TTC549 (cell line): ENCODE data around the gene PSD2.

Source experiments
- FAIRE-seq: peaks from 2 replicates; lab custom pipeline; 2012; peaks lifted over from hg19 to GRCh38; lab: Jason Lieb, UNC

PSD2 gene

DNA sequence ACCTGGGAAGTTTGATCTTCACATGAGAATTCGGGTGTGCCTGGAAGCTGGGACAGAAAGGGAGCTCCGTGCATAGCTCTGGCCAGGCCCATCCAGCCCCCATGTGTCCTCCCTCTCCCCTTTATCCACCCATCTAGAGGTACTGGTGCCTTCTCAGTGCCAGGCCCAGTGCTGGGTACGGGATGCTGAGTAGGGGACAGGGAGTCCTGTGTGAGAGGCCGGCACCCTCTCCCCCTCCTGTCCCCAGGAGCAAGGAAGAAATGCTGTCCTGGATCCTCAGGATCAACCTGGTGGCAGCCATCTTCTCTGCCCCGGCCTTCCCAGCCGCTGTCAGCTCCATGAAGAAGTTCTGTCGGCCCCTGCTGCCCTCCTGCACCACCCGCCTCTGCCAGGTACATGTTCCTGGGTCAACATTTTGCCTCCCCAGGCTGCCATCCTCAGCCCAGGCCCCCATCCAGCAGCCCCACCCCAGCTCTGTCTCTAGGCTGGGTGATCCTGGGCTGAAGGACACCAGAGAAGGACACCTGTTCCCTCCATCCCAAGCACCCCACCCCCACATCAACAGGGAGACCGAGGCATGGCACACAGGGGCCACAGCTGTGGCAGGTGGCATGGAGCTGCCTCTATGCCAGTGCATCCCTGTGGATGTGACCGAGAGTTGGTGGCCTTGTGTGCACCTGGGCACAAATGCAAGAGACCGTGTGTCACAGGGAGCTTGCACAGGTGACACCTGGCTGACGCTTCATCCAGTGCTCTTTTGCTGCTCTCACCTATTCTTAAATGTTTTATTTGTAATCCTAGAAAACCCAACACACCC lies 43.0 kb downstream of the PSD2 start:
- no peak for FAIRE-seq

DNA sequence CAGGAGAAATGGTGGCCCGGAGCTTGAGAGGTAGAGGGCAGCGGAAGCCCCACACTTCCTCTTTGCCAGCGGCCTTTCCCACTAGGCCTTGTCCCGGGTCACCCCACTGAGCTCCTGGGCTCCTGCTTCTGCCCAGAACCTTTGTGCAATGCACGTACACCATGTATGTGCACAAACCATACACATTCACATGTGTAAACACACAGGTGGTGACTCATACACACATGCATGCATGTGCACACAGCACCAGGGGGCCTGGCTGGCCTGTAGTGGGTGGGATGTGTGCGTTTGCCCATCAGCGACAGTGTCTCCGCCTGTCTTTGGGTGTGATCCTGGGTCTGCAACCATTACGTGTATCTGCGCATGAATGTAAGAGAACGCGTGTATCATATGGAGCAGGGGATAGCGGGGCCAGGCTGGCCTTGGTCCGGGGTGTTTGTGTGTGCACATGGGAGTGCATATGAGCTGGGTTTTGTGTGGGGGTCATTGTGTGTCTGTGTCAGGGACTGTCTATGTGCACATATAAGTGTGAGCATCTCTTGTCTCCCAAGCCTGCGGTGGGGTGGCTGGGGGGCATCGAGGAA lies 43.7 kb downstream of the PSD2 start:
- no peak for FAIRE-seq

DNA sequence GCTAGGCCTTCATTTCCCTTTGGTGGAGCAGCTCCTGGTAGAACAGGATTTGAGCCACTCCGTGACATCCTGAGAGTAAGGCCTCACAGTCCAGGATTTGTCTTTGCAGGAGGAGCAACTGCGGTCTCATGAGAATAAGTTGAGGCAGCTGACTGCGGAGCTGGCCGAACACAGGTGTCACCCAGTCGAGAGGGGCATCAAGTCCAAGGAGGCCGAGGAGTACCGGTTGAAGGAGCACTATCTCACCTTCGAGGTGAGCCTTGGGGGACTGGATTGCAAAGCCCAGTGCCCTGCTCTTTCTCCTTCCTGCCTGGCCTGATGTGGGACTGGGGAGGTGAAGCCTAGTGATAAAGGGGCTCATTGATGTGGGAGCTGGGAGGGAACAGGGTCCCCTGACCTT lies 44.3 kb downstream of the PSD2 start:
- FAIRE-seq, result no peak

DNA sequence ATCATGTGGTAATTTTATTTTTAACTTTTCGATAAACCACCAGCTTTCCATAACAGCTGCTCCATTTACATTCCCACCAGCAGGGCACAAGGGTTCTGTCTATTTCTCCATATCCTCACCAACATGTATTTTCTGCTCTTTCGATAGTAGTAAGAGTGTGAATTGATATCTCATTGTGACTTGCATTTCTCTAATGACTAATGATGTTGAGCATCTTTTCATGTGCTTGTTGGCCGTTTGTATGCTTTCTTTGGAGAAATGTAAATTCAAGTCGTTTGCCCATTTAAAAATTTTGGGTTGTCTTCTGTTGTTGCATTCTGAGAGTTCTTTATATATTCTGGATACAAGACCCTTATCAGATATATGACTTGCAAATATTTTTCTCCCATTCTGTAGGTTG lies 45.9 kb downstream of the PSD2 start:
- no peak for FAIRE-seq

DNA sequence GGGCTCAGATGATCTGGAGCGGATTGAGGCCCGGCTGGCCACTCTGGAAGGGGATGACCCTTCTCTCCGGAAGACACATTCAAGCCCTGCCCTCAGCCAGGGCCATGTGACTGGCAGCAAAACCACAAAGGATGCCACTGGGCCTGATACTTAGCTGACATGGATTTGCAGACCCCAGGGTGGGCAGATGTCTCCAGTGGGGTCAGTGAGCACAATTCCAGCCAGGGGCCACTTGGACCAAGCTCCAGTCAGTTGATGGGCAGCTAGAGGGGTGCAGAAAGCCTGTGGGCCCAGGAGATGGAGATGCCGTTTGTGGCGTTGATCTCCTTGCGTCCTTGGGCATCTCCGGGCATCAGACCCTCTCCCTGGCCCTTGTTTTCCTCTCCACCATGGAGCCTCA lies 46.7 kb downstream of the PSD2 start:
- no peak for FAIRE-seq

DNA sequence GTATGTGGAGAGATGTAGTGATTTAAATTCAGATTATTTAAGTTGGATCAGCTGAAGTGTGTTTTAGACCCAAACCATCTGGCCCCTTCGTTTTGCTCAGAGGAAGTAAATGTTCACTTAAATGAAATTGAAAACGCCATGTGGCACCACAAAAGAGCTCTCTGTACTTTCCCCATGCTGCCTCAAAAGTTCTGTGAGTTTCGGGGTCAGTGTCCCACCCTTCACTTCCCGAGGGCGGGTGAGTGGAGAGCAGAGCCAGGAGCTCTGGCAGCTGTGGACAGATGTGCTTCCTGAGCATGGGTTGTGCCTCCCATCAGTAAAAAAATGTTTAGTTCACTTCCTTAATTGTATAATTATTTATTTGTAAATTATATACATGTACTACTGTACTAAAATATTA lies 48.4 kb downstream of the PSD2 start:
- FAIRE-seq, result no peak

DNA sequence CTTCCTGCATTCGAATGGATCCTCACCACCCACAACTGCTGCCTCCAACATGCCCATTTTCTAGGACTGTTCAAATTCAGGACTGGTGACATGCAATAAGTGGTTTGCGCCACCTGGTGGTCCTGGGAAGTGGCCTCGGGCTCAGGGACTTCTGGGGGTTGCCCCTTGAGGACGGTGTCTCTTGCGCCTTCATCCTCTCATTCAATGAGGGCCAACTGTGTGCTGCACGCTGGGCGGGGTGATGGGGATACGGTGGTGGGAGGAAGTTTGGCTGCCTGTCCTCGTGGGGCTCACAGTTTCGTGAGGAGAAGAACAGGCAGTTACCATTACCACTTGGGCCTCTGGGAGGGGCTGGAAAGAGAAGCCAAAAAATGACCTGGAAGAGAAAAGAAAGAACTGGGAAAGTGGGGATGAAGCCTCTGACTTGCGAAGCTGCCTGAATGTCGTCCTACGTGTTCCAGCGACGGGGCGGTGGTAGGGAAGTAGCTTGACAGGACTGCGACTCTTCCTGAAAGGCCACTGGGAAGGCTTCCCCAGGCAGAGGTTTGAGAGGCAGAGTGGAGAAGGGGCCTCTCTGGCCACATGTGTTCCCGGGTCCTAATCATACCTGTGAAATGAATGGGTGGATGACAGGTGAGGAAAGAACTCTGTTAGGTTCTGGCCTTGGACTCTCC lies 49.0 kb downstream of the PSD2 start:
- FAIRE-seq, result no peak

DNA sequence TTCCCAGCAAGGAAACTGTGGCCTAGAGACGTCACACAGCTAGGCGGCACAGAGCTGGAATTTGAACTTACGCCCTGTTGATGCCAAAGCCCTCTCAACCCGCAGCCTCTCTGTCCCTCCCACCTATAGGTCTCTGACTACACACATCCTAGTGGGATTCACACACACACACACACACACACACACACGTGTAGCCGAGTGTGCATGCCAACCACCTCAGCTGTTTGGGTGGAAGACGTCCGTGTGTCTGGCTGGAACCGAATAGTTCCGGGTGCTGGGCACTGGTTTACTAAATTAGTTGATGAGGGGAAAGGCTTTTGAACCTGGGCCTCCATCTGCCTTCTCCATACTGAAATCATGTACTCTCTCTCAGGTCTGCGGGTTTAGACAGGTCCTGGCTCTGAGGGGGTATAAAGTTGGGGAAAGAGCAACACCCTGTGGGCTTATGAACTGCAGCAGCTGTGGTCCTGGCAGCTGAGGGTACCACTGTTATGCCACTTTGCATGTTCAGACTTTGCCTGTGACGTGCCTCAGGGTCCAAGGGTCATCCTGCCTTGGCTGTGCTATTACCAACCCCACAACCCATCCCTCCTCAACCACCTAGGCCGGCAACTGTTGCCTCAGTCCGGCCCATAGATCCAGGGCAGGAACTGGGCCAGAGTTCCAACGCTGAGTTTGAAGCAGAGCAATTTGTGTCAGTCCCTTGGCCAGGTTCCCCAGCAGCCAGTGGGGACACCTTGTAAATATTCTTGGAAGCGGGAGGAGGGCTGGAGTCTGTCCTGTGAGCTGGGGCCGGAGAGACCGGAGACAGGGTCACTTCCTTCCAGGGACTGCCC lies 50.5 kb downstream of the PSD2 start:
- FAIRE-seq, result no peak

DNA sequence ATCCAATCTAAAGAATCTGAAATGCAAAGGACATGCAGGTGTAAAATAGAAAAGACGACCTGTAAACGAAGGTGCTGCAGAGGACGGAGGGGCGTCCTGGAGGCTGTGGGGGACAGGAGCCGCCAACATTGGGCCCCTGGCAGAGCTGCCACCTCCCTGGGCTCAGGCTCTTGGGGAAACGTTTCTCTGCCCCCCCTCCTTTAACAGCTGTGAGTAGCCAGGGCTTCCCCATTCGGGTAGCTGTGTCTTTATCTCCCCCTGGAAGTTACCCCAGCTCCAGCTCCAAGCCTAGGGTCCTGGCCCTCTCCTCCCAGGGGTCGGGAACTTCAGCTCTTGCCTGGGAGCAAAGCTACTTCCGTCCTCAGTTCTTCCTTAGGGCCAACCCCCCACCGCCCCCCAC lies 51.5 kb downstream of the PSD2 start:
- FAIRE-seq, result no peak

DNA sequence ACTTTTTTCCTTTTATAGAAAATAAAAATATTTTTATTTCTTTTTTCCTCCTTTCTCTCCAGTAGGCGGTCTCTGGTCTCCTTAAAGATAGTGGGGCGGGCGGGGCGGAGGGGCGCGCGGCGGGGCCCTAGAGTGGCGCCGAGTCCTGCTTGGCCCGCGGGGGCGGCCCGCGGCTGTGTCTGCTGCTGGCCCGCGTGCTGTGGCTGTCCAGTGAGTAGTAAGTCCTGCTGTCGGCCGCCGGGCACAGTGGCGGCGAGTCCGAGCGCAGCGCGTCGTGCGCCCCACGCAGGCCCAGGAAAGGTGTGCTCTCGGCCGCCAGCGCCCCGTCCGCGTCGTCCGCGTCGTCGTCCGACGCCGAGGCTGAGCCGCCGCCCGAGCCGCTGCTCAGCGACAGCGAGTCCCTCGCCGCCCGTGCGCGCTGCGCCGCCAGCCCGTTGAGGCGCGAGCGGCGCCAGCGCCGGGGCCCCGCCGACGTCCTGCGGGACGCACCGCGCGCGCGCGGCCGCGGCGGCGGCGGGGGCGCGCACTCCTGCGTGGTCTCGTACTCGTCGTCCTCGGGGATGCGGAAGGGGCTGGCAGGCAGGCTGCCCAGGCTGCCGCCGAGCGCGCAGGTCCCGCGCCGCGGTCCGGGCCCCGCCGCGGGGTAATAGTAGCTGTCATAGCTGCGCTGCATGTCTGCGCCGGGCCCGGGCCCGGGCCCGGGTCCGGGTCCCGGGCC lies 52.3 kb downstream of the PSD2 start:
- no peak for FAIRE-seq

DNA sequence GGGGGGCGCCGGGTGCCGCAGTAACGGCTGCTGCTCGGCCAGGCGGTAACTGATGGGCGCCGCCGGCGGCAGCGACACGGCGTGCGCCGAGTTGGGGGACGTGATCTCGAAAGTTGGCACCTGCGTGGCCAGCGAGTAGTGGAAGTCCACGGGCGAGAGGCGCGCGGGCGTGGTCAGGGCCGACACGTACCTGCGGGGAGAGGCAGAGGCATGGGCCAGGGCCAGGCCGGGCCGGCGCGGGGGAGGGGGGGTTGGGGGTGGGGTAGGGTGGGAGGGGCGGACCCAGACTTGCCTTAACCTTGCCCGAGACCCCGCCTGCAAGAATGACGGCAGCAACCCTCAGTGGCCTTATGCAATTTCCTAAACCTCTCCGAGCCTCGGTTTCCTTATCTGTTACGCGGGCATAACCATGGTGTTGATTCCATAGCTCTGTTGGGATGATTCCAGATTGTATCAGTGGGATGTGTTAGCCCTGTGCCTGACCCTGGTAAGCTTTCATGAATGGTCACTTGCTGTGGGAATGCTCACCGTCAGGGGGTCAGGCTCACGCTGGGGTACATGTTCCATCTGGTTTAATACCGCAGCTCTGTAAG lies 53.0 kb downstream of the PSD2 start:
- FAIRE-seq, result no peak

DNA sequence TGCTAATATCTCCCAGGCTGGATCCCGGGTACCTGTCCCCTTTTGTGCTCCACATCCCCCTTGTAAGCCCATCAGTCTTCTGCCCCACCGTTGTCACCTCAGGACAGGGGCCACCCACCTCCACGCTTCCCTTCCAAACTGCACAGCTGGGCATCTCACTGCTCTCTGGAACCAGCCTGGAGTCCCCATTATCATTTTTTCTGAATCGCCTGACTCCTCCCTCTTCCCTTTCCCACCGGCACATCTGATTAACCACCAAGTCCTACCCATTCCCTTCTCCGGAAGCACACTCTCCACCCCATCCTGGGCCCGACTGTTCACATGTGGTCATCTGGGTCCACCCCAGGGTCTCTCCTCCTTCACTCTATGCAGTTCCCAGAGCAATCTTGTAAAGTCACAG lies 53.9 kb downstream of the PSD2 start:
- no peak for FAIRE-seq

DNA sequence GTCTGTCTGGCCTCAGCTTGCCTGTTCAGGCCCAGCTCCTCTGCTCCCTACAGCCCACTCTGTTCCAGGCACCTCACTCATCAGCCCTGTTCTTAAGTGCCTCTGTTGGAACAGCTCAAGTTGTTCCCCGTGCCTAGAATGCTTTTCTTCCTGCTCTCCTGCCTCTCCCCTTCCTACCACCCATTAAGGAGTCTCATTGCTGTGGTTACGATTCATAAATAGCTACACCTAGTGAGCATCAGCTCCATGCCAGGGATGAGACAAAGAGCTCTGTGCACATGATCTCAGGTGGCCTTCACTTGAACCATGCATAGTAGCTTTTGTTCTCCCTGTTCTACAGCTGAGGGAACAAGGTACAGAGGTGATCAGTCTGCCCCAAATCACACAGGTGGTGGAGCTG lies 54.3 kb downstream of the PSD2 start:
- no peak for FAIRE-seq

DNA sequence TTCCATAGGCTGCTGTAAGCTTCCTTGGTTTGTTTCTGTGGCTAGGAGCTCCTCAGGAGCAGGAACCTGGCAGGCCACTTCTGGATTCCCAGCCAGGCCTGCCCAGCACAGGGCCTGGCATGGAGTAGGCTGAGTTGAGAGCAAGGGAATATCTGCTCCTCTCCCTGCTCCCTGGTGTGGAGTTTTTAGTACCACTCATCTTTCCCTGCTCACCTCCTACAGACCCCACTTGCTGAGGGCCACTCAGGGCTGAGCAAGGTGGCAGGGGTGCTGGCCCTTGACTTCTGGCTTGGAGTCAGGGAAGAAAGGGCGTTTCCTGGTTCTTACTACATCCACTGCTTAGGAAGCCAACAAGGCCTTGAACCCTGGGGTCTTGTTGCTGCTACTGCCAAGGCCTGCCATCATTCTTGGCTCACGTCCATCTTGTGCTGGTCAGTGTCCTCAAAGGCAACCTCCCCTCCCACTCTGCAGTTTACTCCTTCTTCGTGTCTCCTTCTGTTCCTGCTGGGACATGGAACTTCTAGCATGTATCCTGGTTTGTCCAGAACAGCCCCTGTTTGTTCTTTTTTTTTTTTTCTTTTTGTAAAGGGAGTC lies 54.9 kb downstream of the PSD2 start:
- no peak for FAIRE-seq

DNA sequence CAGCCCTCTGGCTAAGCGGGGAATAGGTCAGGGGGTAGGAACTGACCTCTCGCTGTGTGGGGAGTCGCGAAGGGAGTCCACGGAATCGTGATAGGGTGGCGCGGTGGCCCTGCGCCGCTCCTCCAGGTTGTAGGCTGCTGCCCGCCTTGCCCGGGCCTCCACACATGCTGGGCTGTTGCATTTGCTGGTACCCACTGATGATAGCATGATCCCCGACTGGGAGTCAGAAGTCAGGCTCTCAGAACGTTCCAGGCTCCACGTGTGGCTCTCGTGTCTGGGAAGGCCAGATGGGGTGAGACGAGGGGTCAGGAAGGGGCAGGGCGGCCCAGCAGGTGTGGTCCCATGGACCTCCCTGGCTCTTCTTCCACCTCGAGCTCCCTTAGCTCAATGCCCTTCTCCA lies 56.0 kb downstream of the PSD2 start:
- no peak for FAIRE-seq

DNA sequence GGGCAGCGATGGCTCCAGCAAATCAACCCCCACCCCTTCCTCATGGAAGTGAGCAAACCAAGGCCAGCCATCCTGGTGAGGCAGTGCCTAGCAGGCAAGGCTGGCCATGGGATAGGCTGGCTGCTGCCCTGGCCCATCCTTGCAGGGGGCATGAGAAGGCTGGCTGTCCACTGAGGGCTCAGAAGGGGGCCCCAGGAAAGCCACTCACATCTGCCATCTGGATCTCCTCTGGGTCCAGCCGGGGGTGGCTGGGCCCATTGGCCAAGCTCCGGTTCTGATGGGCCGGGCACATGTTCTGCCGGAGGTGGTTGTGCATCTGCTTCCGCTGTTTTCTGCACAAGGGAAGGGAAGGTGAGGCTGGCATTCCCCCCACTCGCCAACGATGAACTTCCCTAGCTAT lies 57.1 kb downstream of the PSD2 start:
- FAIRE-seq, result no peak

DNA sequence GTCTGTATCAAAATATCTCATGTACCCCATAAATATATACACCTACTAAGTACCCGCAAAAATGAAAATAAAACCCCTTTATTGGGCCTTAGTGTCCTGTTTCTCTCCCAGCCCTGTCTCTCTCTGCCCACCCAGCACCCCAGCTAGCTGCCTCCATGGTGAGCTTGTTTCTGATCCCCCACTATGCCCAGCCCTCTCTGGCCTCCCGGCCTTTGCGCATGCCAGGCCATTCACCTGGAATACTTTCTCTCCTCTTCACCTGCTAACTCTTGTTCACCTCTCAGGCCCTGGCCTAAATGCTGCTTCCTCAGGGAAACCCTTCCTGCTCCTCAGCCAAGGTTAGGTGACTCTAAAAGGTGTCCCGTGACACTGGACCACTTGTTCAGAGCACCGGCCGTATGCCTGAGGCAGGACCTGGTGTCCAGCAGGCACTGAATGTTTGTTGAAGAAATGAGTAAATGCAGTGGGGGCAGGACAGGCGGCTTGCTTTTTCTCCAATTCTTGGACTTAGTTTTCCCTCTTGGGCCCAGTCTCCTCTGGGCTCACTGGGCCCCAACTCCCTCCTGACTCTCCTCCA lies 58.5 kb downstream of the PSD2 start:
- FAIRE-seq, result no peak

DNA sequence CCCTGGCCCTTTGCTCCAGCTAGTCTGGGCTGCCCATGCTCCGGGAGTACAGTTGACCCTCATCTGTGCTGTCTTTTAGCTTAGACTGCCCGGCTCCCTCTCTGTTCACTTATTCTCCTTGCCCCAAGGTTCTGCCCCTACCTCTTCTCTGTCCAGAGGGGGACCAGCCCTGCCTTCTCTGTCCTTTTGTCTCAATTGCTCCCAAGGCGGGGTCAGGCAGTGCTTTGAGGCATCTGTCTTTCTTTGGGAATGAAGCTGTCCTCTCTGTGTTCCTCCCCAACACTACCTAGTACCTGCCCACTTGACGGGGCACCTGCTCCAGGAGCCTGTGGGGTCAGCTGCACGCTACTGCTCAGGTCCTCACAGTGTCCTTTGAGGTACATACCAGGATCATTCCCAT lies 59.3 kb downstream of the PSD2 start:
- no peak for FAIRE-seq

DNA sequence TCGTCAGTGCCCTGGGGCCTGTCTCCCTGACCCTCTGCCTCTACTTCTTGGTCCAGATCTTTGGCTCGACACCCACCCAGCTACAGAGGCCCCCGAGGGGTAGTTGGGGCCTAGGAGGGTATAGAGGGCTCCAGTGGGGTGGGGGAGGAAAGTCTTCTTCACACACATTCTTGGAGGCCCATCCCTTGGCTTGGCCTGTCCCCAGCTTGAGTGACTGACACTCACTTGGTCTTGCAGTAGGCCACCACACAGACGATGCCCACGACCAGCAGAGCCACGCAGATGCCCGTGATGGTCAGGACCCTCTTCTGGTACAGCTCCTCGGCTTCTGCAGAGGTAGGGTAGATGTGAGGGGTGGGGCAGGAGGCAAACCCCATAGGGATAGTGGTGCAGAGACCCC lies 59.8 kb downstream of the PSD2 start:
- FAIRE-seq, result no peak

DNA sequence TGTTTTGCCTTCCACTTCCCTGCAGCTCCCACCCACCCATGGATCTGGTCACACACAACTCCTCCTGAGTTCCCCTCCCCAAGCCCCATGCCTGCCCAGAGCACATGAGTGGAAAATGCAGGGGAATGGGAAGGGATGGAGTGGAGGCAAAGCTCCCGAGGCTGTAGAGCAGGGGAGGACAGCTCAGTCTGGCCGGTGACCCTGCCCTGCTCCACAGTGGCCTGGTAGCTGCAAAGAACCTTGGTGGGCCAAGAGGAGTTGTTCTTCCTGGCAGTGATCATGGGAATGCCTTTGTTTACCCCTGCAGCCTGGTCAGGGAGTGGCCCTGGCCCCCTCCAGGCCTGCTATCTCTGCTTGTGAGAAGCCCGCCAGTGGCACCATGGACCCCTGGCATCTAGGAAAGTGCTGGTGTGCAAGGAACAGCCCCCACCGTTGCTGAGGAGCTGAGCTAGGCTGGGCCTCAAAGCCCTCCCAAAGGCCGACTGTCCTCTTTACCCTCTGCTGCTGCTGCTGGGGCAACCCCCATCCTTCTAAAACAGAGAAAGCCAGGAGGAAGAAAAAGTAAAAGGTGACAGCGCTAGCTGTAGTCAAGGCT lies 60.4 kb downstream of the PSD2 start:
- FAIRE-seq, result no peak

DNA sequence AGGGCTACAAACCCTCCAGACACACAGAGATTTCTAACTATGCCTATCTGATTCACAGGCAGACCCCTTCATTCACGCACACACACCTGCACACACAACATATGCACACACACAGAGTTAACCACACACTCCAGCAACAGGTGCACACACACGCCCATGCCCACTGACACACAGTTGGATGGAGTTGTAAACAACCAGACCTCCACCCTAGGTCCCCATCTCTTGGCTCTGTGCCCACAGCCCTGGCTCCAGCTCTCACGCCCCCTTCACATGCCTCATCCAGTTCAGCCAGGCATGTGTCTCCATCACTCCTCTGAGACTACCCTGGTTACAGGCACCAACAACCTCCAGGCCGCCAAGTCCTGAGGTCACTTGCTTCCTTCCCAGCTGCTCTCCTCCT lies 61.1 kb downstream of the PSD2 start:
- FAIRE-seq, result no peak
